ENCODE data around the gene RABGAP1L.

Gene RABGAP1L

GRCh38 chr1:174200746-174201145, 41.4 kb downstream of the RABGAP1L start:
- no peak overlapping the region for H2AFZ ChIP-seq
- H3K36me3 ChIP-seq (ENCODE audit: control insufficient read depth, insufficient read depth, low read length) = no peaks in the 10 kb centered on the region
- no peaks in the 10 kb centered on the region for H3K27me3 ChIP-seq (ENCODE audit: control insufficient read depth, insufficient read depth, low read length)
- H3K79me2 ChIP-seq = peaks cover 4% of the 10 kb centered on the region
- no peak overlapping the region for H3K27ac ChIP-seq
- TF ChIP-seq CTCF (IDR thresholded peaks at IDR 0.05) = no peak
- no peak overlapping the region for H3K9ac ChIP-seq
- no peak overlapping the region for H3K4me3 ChIP-seq (ENCODE audit: low read depth, low read length)
- H3K4me1 ChIP-seq = no peaks in the 10 kb centered on the region
- H3K9me3 ChIP-seq (ENCODE audit: control insufficient read depth, low read length) = no peaks in the 10 kb centered on the region
- H3K4me2 ChIP-seq (ENCODE audit: low read length) = no peak overlapping the region

- Histone ChIP-seq H2AFZ (no peak overlapping the region), H3K36me3 (ENCODE audit: control insufficient read depth, insufficient read depth, low read length) (no peaks in the 10 kb centered on the region), H3K9me3 (ENCODE audit: control insufficient read depth, low read length) (no peaks in the 10 kb centered on the region), H3K79me2 (peaks cover 4% of the 10 kb centered on the region), H3K27me3 (ENCODE audit: control insufficient read depth, insufficient read depth, low read length) (no peaks in the 10 kb centered on the region), H3K4me1 (no peaks in the 10 kb centered on the region), H3K4me2 (ENCODE audit: low read length) (no peak overlapping the region), H3K4me3 (ENCODE audit: low read depth, low read length) (no peak overlapping the region), H3K27ac (no peak overlapping the region), H3K9ac (no peak overlapping the region)
- no peak for TF ChIP-seq CTCF (IDR thresholded peaks at IDR 0.05)
Measured at GRCh38 chr1:174204697-174205308, 45.5 kb downstream of the RABGAP1L start.

- Histone ChIP-seq H3K9me3 (ENCODE audit: control insufficient read depth, low read length) (no peaks in the 10 kb centered on the region), H3K4me1 (no peaks in the 10 kb centered on the region), H3K27me3 (ENCODE audit: control insufficient read depth, insufficient read depth, low read length) (no peaks in the 10 kb centered on the region), H3K36me3 (ENCODE audit: control insufficient read depth, insufficient read depth, low read length) (no peaks in the 10 kb centered on the region), H3K4me3 (ENCODE audit: low read depth, low read length) (no peak overlapping the region), H3K27ac (no peak overlapping the region), H3K9ac (no peak overlapping the region), H3K79me2 (peaks cover 4% of the 10 kb centered on the region), H2AFZ (no peak overlapping the region), H3K4me2 (ENCODE audit: low read length) (no peak overlapping the region)
- no peak for TF ChIP-seq CTCF (IDR thresholded peaks at IDR 0.05)
Measured at GRCh38 chr1:174206148-174206836, 47.0 kb downstream of the RABGAP1L start.

GRCh38 chr1:174209347-174210187, 50.2 kb downstream of the RABGAP1L start:
- Histone ChIP-seq H3K27ac (no peak overlapping the region), H3K27me3 (ENCODE audit: control insufficient read depth, insufficient read depth, low read length) (no peaks in the 10 kb centered on the region)

More at GRCh38 chr1:174209347-174210187, 50.2 kb downstream of the RABGAP1L start:
- no peak overlapping the region for H3K4me3 ChIP-seq (ENCODE audit: low read depth, low read length)
- TF ChIP-seq CTCF (IDR thresholded peaks at IDR 0.05) = no peak
- no peak overlapping the region for H3K4me2 ChIP-seq (ENCODE audit: low read length)
- no peaks in the 10 kb centered on the region for H3K36me3 ChIP-seq (ENCODE audit: control insufficient read depth, insufficient read depth, low read length)
- no peak overlapping the region for H3K9ac ChIP-seq
- H3K4me1 ChIP-seq = no peaks in the 10 kb centered on the region
- no peaks in the 10 kb centered on the region for H3K79me2 ChIP-seq
- no peaks in the 10 kb centered on the region for H3K9me3 ChIP-seq (ENCODE audit: control insufficient read depth, low read length)
- H2AFZ ChIP-seq = no peak overlapping the region
